ENCODE measurements around the gene DPRX. TPM values are rescaled to one million over a fixed set of nuclear protein-coding genes. Genes with fewer than 3 reads are reported as not detected.

Gene DPRX
- total RNA-seq, 6 donors from 2014 or later = not detected

GRCh38 chr19:53606031-53606430 lies 25.8 kb upstream of the DPRX start:
- Histone ChIP-seq H3K27ac (no peak overlapping the region), H3K27me3 (no peaks in the 10 kb centered on the region), H3K4me3 (no peak overlapping the region), H3K4me1 (no peaks in the 10 kb centered on the region), H3K36me3 (no peaks in the 10 kb centered on the region), H3K9me3 (no peaks in the 10 kb centered on the region)
- peak in 1 of 2 donors; percentile 59 for DNase-seq
- WGBS, 2 donors = 92 to 93% methylated on average over 14 to 15 of the region's 15 CpGs
- TF ChIP-seq POLR2AphosphoS5 (IDR thresholded peaks at IDR 0.05) (no peak), CTCF (IDR thresholded peaks at IDR 0.05) (no peak), EP300 (IDR thresholded peaks at IDR 0.05) (no peak), POLR2A (IDR thresholded peaks at IDR 0.05) (no peak)
- ATAC-seq (ENCODE audit: low FRiP score in 2 of 2) = no peak

GRCh38 chr19:53608381-53608780 lies 23.4 kb upstream of the DPRX start:
- no peaks in the 10 kb centered on the region for H3K4me1 ChIP-seq
- H3K9me3 ChIP-seq = no peaks in the 10 kb centered on the region
- WGBS, 2 donors = 69 to 92% methylated on average over 11 to 12 of the region's 12 CpGs
- no peaks in the 10 kb centered on the region for H3K36me3 ChIP-seq
- no peak overlapping the region for H3K27ac ChIP-seq
- TF ChIP-seq EP300 (IDR thresholded peaks at IDR 0.05) (no peak), POLR2AphosphoS5 (IDR thresholded peaks at IDR 0.05) (no peak), CTCF (IDR thresholded peaks at IDR 0.05) (no peak), POLR2A (IDR thresholded peaks at IDR 0.05) (no peak)
- no peak for ATAC-seq (ENCODE audit: low FRiP score in 2 of 2)
- H3K4me3 ChIP-seq = no peak overlapping the region
- DNase-seq = no peak
- H3K27me3 ChIP-seq = no peaks in the 10 kb centered on the region

GRCh38 chr19:53612762-53613526 lies 18.9 kb upstream of the DPRX start:
- WGBS, 2 donors = 69 to 71% methylated on average over 14 of the region's 14 CpGs

GRCh38 chr19:53621885-53622740 lies 9.7 kb upstream of the DPRX start:
- no peak for ATAC-seq (ENCODE audit: low FRiP score in 2 of 2)
- WGBS, 2 donors = 29 to 39% methylated on average over 8 of the region's 8 CpGs
- Histone ChIP-seq H3K4me1 (peaks cover 9 to 26% (median 18%) of the 10 kb centered on the region in 4 donors), H3K27ac (peak overlapping the region; percentile 35 to 79 (median 48)), H3K36me3 (no peaks in the 10 kb centered on the region), H3K4me3 (no peak overlapping the region), H3K9me3 (no peaks in the 10 kb centered on the region), H3K27me3 (no peaks in the 10 kb centered on the region)
- TF ChIP-seq POLR2A (IDR thresholded peaks at IDR 0.05) (no peak), POLR2AphosphoS5 (IDR thresholded peaks at IDR 0.05) (peak; percentile 19 to 21), EP300 (IDR thresholded peaks at IDR 0.05) (peak in 1 of 4 donors; percentile 43), CTCF (IDR thresholded peaks at IDR 0.05) (no peak)
- DNase-seq = peak in 1 of 2 donors; percentile 22

More at GRCh38 chr19:53612762-53613526, 18.9 kb upstream of the DPRX start:
- no peak for ATAC-seq (ENCODE audit: low FRiP score in 2 of 2)
- Histone ChIP-seq H3K4me3 (no peak overlapping the region), H3K27ac (no peak overlapping the region), H3K36me3 (no peaks in the 10 kb centered on the region), H3K27me3 (no peaks in the 10 kb centered on the region), H3K9me3 (no peaks in the 10 kb centered on the region), H3K4me1 (no peaks in the 10 kb centered on the region)
- TF ChIP-seq POLR2A (IDR thresholded peaks at IDR 0.05) (no peak), POLR2AphosphoS5 (IDR thresholded peaks at IDR 0.05) (no peak), CTCF (IDR thresholded peaks at IDR 0.05) (no peak), EP300 (IDR thresholded peaks at IDR 0.05) (no peak)
- DNase-seq = no peak
